ENCODE results near the gene VMP1. TPM values are rescaled to one million over a fixed set of nuclear protein-coding genes. Genes with fewer than 3 reads are reported as not detected.
A peak's percentile ranks its signal among the peaks of the same experiment; 100 is the strongest.
"Not testable (repeated sequence)": the region's sequence is repeated elsewhere in the genome, so short reads cannot be mapped to it uniquely, and the experiment has no call there.

VMP1 gene
- total RNA-seq, 2 donors from 2014 or later: 175 to 203 TPM

DNA sequence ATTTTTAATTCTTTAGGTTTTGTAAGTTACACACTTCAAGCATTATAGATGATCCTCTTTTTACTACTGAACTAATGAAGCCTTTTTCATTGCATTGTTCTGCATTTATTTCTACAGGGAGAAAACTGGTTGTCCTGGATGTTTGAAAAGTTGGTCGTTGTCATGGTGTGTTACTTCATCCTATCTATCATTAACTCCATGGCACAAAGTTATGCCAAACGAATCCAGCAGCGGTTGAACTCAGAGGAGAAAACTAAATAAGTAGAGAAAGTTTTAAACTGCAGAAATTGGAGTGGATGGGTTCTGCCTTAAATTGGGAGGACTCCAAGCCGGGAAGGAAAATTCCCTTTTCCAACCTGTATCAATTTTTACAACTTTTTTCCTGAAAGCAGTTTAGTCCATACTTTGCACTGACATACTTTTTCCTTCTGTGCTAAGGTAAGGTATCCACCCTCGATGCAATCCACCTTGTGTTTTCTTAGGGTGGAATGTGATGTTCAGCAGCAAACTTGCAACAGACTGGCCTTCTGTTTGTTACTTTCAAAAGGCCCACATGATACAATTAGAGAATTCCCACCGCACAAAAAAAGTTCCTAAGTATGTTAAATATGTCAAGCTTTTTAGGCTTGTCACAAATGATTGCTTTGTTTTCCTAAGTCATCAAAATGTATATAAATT, 132.3 kb downstream of the VMP1 start:
- Histone ChIP-seq H3K4me3 (peak overlapping the region; percentile 46 to 67), H3K36me3 (no peaks in the 10 kb centered on the region), H3K9me3 (no peaks in the 10 kb centered on the region), H3K27ac (peak overlapping the region; percentile 96 to 99), H3K27me3 (replicated peaks; ENCODE audit: insufficient read depth) (no peaks in the 10 kb centered on the region), H3K4me1 (replicated peaks) (peaks cover 2% of the 10 kb centered on the region)
- TF ChIP-seq CTCF (IDR thresholded peaks at IDR 0.05) (peak in 1 of 4 experiments; percentile 8), POLR2AphosphoS5 (IDR thresholded peaks at IDR 0.05) (peak; percentile 50), POLR2A (IDR thresholded peaks at IDR 0.05) (peak; percentile 28)
- intact Hi-C loops (cut with DNase I): loop anchor here (5.0 kb wide), 2 partner anchors 87 to 507 kb away; partner anchors contain the start of gene YPEL2
- DNase-seq (ENCODE audit: low spot score): no peak
- WGBS: 10% methylated on average over 6 of the region's 6 CpGs

DNA sequence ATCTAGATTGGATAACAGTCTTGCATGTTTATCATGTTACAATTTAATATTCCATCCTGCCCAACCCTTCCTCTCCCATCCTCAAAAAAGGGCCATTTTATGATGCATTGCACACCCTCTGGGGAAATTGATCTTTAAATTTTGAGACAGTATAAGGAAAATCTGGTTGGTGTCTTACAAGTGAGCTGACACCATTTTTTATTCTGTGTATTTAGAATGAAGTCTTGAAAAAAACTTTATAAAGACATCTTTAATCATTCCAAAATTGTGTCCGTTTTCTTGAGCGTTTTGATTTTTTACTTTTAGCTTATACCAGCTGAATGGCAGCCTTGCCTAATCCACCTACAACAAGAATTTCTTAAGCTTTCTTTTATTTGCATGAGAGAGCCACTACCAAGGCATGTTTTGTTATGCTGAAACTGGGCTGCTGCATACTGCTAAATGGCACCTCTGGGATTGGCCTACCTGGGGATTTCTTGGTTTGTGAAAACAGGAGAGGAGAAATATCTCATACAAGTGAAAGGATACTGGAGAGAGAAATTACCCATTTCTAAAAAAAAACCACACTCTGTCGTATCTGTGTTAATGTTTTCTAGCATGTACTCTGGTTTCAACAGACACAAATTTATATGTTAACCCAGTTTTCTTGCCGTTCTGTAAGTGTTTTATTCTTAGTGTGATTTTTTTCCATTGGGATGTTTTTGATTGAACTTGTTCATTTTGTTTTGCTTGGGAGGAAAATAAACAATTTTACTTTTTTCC, 133.1 kb downstream of the VMP1 start:
- no peak for TF ChIP-seq POLR2A (IDR thresholded peaks at IDR 0.05)
- peak; percentile 60 for TF ChIP-seq POLR2AphosphoS5 (IDR thresholded peaks at IDR 0.05)
- H3K4me1 ChIP-seq (replicated peaks): peaks cover 10% of the 10 kb centered on the region

DNA sequence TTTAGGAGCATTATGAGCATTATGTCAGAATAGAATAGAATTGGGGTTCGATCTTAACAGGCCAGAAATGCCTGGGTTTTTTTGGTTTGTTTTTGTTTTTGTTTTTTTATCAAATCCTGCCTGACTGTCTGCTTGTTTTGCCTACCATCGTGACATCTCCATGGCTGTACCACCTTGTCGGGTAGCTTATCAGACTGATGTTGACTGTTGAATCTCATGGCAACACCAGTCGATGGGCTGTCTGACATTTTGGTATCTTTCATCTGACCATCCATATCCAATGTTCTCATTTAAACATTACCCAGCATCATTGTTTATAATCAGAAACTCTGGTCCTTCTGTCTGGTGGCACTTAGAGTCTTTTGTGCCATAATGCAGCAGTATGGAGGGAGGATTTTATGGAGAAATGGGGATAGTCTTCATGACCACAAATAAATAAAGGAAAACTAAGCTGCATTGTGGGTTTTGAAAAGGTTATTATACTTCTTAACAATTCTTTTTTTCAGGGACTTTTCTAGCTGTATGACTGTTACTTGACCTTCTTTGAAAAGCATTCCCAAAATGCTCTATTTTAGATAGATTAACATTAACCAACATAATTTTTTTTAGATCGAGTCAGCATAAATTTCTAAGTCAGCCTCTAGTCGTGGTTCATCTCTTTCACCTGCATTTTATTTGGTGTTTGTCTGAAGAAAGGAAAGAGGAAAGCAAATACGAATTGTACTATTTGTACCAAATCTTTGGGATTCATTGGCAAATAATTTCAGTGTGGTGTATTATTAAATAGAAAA, 133.8 kb downstream of the VMP1 start:
- TF ChIP-seq POLR2AphosphoS5 (IDR thresholded peaks at IDR 0.05) (peak; percentile 68), CTCF (IDR thresholded peaks at IDR 0.05) (peak in 1 of 4 experiments; percentile 4)
- DNase-seq (ENCODE audit: low spot score); H3K27me3 ChIP-seq (replicated peaks; ENCODE audit: insufficient read depth); H3K36me3 ChIP-seq; intact Hi-C loops (cut with DNase I); H3K9me3 ChIP-seq: not testable (repeated sequence)
- H3K4me3 ChIP-seq: peak overlapping the region; percentile 46 to 67
- 21% methylated on average over 7 of the region's 7 CpGs for WGBS
- peaks cover 14% of the 10 kb centered on the region for H3K4me1 ChIP-seq (replicated peaks)
- peak overlapping the region; percentile 96 to 99 for H3K27ac ChIP-seq

More for the DNA sequence above, 133.1 kb downstream of the VMP1 start:
- peak overlapping the region; percentile 46 to 67 for H3K4me3 ChIP-seq
- intact Hi-C loops (cut with DNase I): no loop called here
- H3K27me3 ChIP-seq (replicated peaks; ENCODE audit: insufficient read depth): no peaks in the 10 kb centered on the region
- DNase-seq (ENCODE audit: low spot score): no peak
- 9% methylated on average over 4 of the region's 4 CpGs for WGBS
- no peaks in the 10 kb centered on the region for H3K36me3 ChIP-seq
- peak overlapping the region; percentile 96 to 99 for H3K27ac ChIP-seq
- H3K9me3 ChIP-seq: no peaks in the 10 kb centered on the region

DNA sequence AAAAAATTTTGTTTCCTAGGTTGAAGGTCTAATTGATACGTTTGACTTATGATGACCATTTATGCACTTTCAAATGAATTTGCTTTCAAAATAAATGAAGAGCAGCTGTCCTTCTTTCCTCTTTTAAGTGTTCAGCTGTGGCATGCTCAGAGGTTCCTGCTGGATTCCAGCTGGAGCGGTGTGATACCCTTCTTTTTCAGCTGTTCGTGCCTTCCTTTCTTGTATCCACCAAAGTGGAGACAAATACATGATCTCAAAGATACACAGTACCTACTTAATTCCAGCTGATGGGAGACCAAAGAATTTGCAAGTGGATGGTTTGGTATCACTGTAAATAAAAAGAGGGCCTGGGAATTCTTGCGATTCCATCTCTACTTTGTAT, 134.4 kb downstream of the VMP1 start:
- Histone ChIP-seq H3K27ac (peak overlapping the region; percentile 96 to 99), H3K4me1 (replicated peaks) (peaks cover 19% of the 10 kb centered on the region), H3K4me3 (peak overlapping the region in 1 of 2 donors; percentile 67)
- intact Hi-C loops (cut with DNase I); H3K36me3 ChIP-seq; DNase-seq (ENCODE audit: low spot score); H3K27me3 ChIP-seq (replicated peaks; ENCODE audit: insufficient read depth); H3K9me3 ChIP-seq: not testable (repeated sequence)
- WGBS: 41% methylated on average over 4 of the region's 4 CpGs

GRCh38 chr17:59842901-59843652, 135.6 kb downstream of the VMP1 start:
- WGBS: 86% methylated on average over 13 of the region's 13 CpGs
- peak; percentile 64 for DNase-seq (ENCODE audit: low spot score)

More at GRCh38 chr17:59842901-59843652, 135.6 kb downstream of the VMP1 start:
- TF ChIP-seq CTCF (IDR thresholded peaks at IDR 0.05) (no peak), POLR2A (IDR thresholded peaks at IDR 0.05) (no peak), POLR2AphosphoS5 (IDR thresholded peaks at IDR 0.05) (peak; percentile 53)
- H3K27me3 ChIP-seq (replicated peaks; ENCODE audit: insufficient read depth): no peaks in the 10 kb centered on the region
- H3K9me3 ChIP-seq: no peaks in the 10 kb centered on the region
- no peak overlapping the region for H3K4me3 ChIP-seq
- no peaks in the 10 kb centered on the region for H3K36me3 ChIP-seq
- intact Hi-C loops (cut with DNase I): no loop called here
- H3K4me1 ChIP-seq (replicated peaks): peaks cover 19% of the 10 kb centered on the region
- H3K27ac ChIP-seq: peak overlapping the region; percentile 96 to 99
